Epithelial cell of proximal tubule (primary cell): Measurements from ENCODE around the gene MRPL54. TPM values are rescaled to one million over a fixed set of nuclear protein-coding genes. Genes with fewer than 3 reads are reported as not detected.
A peak's percentile ranks its signal among the peaks of the same experiment; 100 is the strongest.
"Not testable (repeated sequence)": the region's sequence is repeated elsewhere in the genome, so short reads cannot be mapped to it uniquely, and the experiment has no call there.

Experiments used
- DNase-seq: peaks from one replicate; pipeline ENCODE4 v3.0.0-alpha.2; 2011; ENCODE audit warnings: low read depth
- H3K4me3 ChIP-seq: 2 replicates; pipeline ENCODE4 v1.5.1; 2011; ENCODE audit warnings: low read depth, mild to moderate bottlenecking, low read length
- total RNA-seq: library from RNA; depleted of rRNA; stranded (reverse); fragments of >200 nt; gene quantifications from 2 replicates; pipeline ENCODE4 v1.2.3, GENCODE V29; 2015
- TF ChIP-seq, protein P1 (sequence below): conservative IDR thresholded peaks from 2 replicates; pipeline ENCODE4 v1.5.1; 2012; ENCODE audit warnings: low read depth, mild to moderate bottlenecking, low read length

Gene MRPL54
- total RNA-seq, 1 donor from 2014 or later = 102 TPM

DNA sequence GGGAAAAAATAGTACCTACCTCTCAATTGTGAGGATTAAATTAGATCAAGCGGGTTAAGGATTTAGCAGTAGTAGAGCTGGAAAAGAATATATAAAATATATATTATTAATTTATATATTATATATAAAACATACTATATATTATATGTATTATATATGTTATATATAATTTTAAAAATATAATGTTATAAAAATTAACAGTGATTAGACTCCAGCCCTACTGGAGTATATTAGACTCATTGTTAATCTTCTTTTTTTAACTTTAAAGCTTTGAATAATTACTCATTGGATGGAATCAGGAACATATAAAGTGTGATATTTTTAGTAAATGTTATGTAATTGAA is 380 bp upstream of the MRPL54 start:
- no peak for DNase-seq
- H3K4me3 ChIP-seq = peak overlapping the region; percentile 100

DNA sequence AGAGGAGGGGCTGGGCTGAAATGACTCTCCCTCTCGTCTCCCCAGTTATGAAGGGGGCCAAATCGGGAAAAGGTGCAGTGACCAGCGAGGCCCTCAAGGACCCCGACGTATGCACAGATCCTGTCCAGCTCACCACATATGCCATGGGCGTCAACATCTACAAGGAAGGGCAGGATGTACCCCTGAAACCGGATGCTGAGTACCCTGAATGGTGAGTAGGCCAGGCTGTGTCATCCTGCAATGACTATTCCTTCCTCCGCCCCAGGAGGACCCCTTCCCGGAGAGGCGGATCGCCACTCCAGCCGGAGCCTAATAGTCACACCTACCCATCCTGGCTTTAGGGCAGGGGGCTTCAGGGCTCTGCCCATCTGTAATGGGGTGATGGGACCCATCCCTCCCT is 2.6 kb downstream of the MRPL54 start:
- no peak for DNase-seq
- TF ChIP-seq, protein P1, sequence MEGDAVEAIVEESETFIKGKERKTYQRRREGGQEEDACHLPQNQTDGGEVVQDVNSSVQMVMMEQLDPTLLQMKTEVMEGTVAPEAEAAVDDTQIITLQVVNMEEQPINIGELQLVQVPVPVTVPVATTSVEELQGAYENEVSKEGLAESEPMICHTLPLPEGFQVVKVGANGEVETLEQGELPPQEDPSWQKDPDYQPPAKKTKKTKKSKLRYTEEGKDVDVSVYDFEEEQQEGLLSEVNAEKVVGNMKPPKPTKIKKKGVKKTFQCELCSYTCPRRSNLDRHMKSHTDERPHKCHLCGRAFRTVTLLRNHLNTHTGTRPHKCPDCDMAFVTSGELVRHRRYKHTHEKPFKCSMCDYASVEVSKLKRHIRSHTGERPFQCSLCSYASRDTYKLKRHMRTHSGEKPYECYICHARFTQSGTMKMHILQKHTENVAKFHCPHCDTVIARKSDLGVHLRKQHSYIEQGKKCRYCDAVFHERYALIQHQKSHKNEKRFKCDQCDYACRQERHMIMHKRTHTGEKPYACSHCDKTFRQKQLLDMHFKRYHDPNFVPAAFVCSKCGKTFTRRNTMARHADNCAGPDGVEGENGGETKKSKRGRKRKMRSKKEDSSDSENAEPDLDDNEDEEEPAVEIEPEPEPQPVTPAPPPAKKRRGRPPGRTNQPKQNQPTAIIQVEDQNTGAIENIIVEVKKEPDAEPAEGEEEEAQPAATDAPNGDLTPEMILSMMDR = no peak
- H3K4me3 ChIP-seq = no peak overlapping the region

More for the DNA sequence above, 380 bp upstream of the MRPL54 start:
- TF ChIP-seq, protein P1 = no peak

DNA sequence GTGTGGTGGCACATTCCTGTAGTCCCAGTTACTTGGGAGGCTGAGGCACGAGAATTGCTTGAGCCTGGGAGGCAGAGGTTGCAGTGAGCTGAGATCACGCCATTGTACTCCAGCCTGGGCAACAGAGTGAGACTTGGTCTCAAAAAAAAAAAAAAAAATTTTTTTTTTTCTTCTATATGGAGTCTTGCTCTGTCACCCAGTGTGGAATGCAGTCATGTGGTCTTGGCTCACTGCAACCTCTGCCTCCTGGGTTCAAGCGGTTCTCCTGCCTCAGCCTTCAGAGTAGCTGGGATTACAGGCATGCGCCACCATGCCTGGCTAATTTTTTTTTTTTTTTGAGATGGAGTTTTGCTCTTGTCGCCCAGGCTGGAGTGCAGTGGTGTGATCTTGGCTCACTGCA is 3.3 kb downstream of the MRPL54 start:
- not testable (repeated sequence) for DNase-seq

DNA sequence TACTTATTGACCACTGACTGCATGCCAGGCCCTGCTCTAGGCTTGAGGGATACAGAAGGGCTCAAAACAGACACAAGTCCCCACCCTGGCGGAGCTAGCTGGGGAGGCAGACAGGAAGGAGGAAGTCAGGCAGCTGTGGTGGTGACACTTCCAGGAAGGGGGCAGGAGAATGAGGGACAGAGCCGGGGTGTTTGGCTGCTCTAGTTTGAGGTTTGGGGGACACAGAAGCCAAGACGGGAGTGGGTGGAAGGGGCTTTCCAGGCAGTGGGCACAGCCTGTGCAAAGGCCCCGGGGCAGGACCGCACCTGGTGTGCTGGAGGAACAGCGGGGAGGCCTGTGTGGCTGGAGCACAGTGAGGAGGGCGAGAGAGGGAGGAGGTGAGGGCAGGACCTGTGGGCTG is 4.0 kb downstream of the MRPL54 start:
- no peak for DNase-seq
- H3K4me3 ChIP-seq = no peak overlapping the region
- TF ChIP-seq, protein P1 = no peak

More for the DNA sequence above, 3.3 kb downstream of the MRPL54 start:
- not testable (repeated sequence) for H3K4me3 ChIP-seq

DNA sequence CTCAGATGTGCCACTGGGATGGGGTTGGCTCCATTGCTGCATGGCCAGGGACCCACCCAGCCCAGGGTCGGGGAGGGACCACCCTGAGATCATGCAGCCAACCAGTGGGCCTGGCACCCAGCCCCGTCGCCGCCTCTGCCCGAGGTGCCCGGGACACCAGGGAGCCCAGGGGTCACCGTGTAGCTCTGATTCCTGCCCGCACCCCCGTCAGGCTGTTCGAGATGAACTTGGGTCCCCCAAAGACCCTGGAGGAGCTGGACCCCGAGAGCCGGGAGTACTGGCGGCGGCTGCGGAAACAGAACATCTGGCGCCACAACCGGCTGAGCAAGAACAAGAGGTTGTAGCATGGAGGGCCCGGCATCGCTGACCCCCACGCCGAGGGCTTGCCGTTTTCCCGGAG is 4.6 kb downstream of the MRPL54 start:
- H3K4me3 ChIP-seq = no peak overlapping the region
- TF ChIP-seq, protein P1 = no peak
- DNase-seq = no peak

DNA sequence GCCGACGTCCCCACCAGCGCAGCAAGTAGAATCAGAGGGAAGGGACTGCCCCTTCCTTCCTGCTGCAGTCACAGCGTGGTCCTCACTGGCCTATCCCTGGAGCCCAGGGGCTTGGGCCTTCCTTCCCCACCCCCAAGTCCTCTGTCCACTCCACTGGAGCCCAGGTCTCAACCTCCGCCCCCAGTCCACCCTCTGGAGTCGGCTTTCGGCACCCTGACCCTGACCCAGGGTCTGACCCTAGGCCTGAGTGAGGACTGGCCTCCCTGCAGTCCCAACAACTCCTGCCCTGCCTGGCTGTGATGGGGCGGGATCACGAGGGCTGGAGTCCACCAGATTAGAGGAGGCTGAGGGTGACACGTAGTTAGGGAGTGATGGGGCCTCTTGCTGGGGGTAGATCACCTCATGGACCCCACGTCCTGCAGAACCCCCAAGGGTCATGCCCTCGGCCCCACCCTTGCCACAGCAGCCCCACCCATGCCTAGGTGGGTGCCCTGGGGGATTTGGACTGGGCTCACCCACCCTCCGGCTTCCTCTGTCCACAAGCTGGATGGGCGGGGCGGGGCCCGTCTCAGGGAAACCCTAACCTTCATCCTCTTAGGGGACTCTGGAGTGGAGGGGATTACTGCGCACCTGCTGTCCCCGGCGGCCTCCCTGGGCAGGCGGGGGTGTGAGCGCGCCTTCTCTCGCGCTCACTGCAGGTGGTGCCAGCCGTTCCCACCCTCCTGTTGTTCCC is 5.7 kb downstream of the MRPL54 start:
- H3K4me3 ChIP-seq = no peak overlapping the region
- TF ChIP-seq, protein P1 = no peak
- DNase-seq = no peak

DNA sequence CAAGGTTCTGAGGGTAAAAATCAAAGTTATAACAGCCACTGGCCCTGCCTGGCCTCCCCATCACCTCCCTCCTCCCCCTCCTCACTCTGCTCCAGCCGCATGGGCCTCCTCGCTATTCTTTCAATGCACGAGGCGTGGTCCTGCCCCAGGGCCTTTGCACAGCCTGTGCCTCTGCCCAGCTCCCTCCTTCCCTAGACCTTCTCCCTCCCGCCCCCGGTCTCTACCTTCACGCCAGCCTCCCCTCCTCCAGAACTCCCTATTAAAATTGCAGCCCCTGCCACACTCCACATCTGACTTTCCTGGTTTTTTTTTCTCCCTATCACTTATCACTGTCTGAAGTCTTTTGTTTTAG is 6.2 kb downstream of the MRPL54 start:
- H3K4me3 ChIP-seq = no peak overlapping the region
- no peak for DNase-seq
- TF ChIP-seq, protein P1 = no peak

DNA sequence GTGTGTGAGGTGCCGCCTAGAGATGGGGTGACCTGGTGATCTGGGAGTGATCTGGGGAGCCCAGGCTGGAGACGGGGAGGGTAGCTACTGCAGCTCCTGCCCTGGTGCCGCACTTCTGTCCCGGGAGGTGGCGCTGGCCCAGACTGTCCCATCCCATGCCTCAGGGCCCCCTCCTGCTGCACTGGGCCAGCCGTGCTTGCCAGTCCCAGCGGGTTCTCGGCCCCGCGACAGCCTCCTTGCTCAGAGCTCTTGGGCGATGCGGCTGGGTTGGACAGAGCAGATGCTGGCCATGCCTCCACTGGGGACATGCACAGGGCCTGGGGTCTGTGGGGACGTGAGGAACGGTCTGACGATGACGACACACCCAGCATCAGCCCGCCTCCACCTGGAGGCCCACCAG is 7.0 kb downstream of the MRPL54 start:
- DNase-seq = no peak
- no peak overlapping the region for H3K4me3 ChIP-seq
- TF ChIP-seq, protein P1 = no peak
